BE2C (cell line): ENCODE results near the gene TTC23.

Source experiments
- DNase-seq: peaks from one replicate; pipeline ENCODE4 v3.0.0-alpha.2; 2020
- H3K27me3 ChIP-seq: fragments of 250-450 bp; sonication (Bioruptor Pico); 2 replicates; pipeline ENCODE4 v1.5.1; 2020; ENCODE audit warnings: mild to moderate bottlenecking
- H3K36me3 ChIP-seq: fragments of 250-450 bp; sonication (Bioruptor Pico); 2 replicates; pipeline ENCODE4 v1.5.1; 2020; ENCODE audit warnings: mild to moderate bottlenecking
- H3K4me1 ChIP-seq: fragments of 250-450 bp; sonication (Bioruptor Pico); 2 replicates; pipeline ENCODE4 v1.5.1; 2020
- H3K4me3 ChIP-seq: 2 replicates; pipeline ENCODE4 v1.5.1; 2011; ENCODE audit warnings: low read depth, low read length
- H3K9me3 ChIP-seq: fragments of 250-450 bp; sonication (Bioruptor Pico); 2 replicates; pipeline ENCODE4 v1.5.1; 2020
- CTCF ChIP-seq: IDR thresholded peaks from 2 replicates; pipeline ENCODE4 v1.5.1; 2012; ENCODE audit warnings: mild to moderate bottlenecking, low read depth, low read length

The TTC23 gene

DNA sequence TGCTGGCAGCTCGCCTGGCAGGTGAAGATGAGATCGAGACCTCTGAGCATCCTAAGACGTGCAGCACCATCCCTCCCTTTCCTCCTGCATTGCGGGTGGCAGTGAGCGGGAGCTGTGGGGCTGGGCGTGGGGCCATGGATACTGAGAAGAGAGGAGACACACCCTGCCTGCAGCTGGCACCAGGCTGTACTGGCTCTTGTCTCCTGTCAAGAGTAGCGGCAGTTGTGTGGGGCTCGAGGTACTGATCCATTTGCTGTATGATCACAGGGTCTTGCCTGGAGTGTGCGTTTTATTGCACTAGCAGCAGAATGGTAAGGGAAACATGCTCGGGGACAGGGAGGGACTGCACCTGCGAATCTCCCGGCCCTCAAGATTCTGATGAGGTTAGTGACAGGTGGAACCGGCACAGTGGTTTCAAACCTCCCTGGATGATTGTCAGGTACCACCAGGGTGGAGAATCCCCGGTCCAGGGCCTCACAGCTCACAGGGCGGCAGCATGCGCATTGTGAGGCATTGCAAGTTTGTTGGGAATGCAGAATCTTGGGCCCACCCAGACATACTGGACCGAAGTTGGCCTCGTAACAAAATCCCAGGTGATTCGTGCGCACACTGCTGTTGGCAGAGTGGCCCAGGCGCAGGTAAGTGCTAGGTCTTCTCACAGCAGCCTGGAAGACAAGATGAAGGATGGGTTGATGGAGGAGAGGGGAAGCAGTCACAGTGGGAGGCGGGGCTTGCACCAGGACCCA is 130.4 kb downstream of the TTC23 start:
- no peak for TF ChIP-seq CTCF
- no peak for DNase-seq

DNA sequence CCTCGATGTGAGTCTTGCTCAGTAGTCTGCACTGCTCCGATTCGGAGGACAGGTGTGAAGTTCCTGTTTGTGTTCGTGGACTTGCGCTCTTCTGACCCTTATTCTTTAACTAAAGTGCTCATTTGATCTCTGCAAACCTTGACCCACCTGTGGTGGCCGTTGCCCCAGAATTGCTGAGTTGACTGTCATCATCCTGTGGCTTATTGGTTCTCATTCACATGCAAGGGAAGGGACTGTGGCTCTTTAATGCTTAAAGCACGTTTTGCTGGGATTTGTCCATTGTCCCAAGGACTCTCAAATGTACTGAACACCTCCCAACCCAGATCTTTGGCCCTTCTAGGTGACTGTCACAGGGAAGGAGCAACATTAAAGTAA is 131.1 kb downstream of the TTC23 start:
- Histone ChIP-seq H3K4me1 (peaks cover 22% of the 10 kb centered on the region), H3K9me3 (no peaks in the 10 kb centered on the region), H3K27me3 (no peaks in the 10 kb centered on the region), H3K4me3 (no peak overlapping the region), H3K36me3 (peaks cover 62% of the 10 kb centered on the region)
- no peak for TF ChIP-seq CTCF
- DNase-seq = no peak

More for the DNA sequence above, 130.4 kb downstream of the TTC23 start:
- peaks cover 22% of the 10 kb centered on the region for H3K4me1 ChIP-seq
- H3K9me3 ChIP-seq = no peaks in the 10 kb centered on the region
- no peaks in the 10 kb centered on the region for H3K27me3 ChIP-seq
- peaks cover 55% of the 10 kb centered on the region for H3K36me3 ChIP-seq
- no peak overlapping the region for H3K4me3 ChIP-seq

GRCh38 chr15:99117563-99118257 is 131.7 kb downstream of the TTC23 start:
- no peak for TF ChIP-seq CTCF
- Histone ChIP-seq H3K27me3 (no peaks in the 10 kb centered on the region), H3K4me1 (peaks cover 19% of the 10 kb centered on the region), H3K36me3 (peaks cover 67% of the 10 kb centered on the region), H3K4me3 (no peak overlapping the region), H3K9me3 (no peaks in the 10 kb centered on the region)
- no peak for DNase-seq

DNA sequence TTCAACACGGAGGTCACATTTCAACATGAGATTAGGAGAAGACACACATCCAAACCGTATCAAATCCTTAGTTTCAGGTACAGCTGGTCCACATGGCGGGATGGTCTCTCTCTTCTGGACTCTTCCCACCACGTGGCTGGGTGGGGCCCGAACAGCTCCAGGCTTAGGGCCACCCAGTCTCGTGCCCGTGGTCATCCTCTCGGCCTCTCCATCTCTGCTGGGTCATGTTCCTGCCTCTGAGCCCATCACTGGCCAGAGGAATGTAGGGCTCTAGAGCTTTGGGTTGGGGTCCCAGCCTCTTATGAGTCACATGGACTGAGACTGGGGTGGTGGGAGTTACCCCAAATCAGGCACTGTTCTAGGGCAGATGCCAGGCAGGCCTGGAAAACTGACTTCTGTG is 132.3 kb downstream of the TTC23 start:
- H3K27me3 ChIP-seq = no peaks in the 10 kb centered on the region
- DNase-seq = no peak
- H3K4me1 ChIP-seq = peaks cover 13% of the 10 kb centered on the region
- no peak for TF ChIP-seq CTCF
- H3K36me3 ChIP-seq = peaks cover 68% of the 10 kb centered on the region
- H3K9me3 ChIP-seq = no peaks in the 10 kb centered on the region
- no peak overlapping the region for H3K4me3 ChIP-seq

GRCh38 chr15:99115300-99116215 is 133.8 kb downstream of the TTC23 start:
- H3K4me3 ChIP-seq = no peak overlapping the region
- peaks cover 72% of the 10 kb centered on the region for H3K36me3 ChIP-seq
- H3K27me3 ChIP-seq = no peaks in the 10 kb centered on the region
- DNase-seq = no peak
- no peak for TF ChIP-seq CTCF
- H3K4me1 ChIP-seq = no peaks in the 10 kb centered on the region
- H3K9me3 ChIP-seq = no peaks in the 10 kb centered on the region
